OCI-LY1 (cell line): ENCODE results near the gene GULP1.

Experiments used
- H2AFZ ChIP-seq: fragments of 200-600 bp; sonication (generic), shearing (Covaris generic); 2 replicates; pipeline ENCODE4 v1.6.0; 2014; ENCODE audit warnings: antibody characterized with exemption, mild to moderate bottlenecking, low read length
- H3F3A ChIP-seq: fragments of 200-600 bp; sonication (generic), shearing (Covaris generic); 2 replicates; pipeline ENCODE4 v1.6.0; 2014; ENCODE audit warnings: mild to moderate bottlenecking, antibody characterized with exemption, low read length, moderate library complexity; ENCODE audit not compliant: insufficient read depth
- H3K27ac ChIP-seq: fragments of 200-600 bp; sonication (generic); 2 replicates; pipeline ENCODE4 v1.5.1; 2014; ENCODE audit warnings: low read length, mixed run types, mild to moderate bottlenecking, low read depth; ENCODE audit not compliant: poor library complexity, severe bottlenecking
- H3K27me3 ChIP-seq: fragments of 200-600 bp; sonication (generic); 2 replicates; pipeline ENCODE4 v1.6.0; 2014; ENCODE audit warnings: antibody characterized with exemption, mild to moderate bottlenecking, low read length, moderate library complexity; ENCODE audit not compliant: insufficient read depth
- H3K36me3 ChIP-seq: fragments of 200-600 bp; sonication (generic); 2 replicates; pipeline ENCODE4 v1.6.1; 2014; ENCODE audit warnings: mild to moderate bottlenecking, antibody characterized with exemption, low read length, moderate library complexity, mixed read lengths; ENCODE audit not compliant: insufficient read depth
- H3K4me1 ChIP-seq: fragments of 200-600 bp; sonication (generic); 2 replicates; pipeline ENCODE4 v1.5.1; 2014; ENCODE audit warnings: mild to moderate bottlenecking, low read length, moderate library complexity; ENCODE audit not compliant: insufficient read depth, severe bottlenecking
- H3K4me2 ChIP-seq: fragments of 200-600 bp; sonication (generic), shearing (Covaris generic); 2 replicates; pipeline ENCODE4 v1.6.1; 2014; ENCODE audit warnings: low read length
- H3K4me3 ChIP-seq: fragments of 200-600 bp; sonication (generic); 2 replicates; pipeline ENCODE4 v1.5.1; 2014; ENCODE audit warnings: low read length, low read depth, mild to moderate bottlenecking, mixed read lengths; ENCODE audit not compliant: poor library complexity, severe bottlenecking
- H3K79me2 ChIP-seq: fragments of 200-600 bp; shearing (Covaris generic); 2 replicates; pipeline ENCODE4 v1.6.1; 2016; ENCODE audit warnings: mixed run types, low read length, mixed read lengths; ENCODE audit not compliant: insufficient read depth
- H3K9ac ChIP-seq: fragments of 200-600 bp; sonication (generic), shearing (Covaris generic); 2 replicates; pipeline ENCODE4 v1.6.1; 2014; ENCODE audit warnings: mild to moderate bottlenecking, low read length, mixed read lengths
- H3K9me2 ChIP-seq: fragments of 200-600 bp; sonication (generic), shearing (Covaris generic); 2 replicates; pipeline ENCODE4 v1.6.1; 2014; ENCODE audit warnings: low read depth, mild to moderate bottlenecking, low read length, mixed read lengths
- H3K9me3 ChIP-seq: fragments of 200-600 bp; shearing (Covaris generic); 2 replicates; pipeline ENCODE4 v1.6.1; 2014; ENCODE audit warnings: low read length, mixed read lengths
- H4K20me1 ChIP-seq: fragments of 200-600 bp; sonication (generic), shearing (Covaris generic); 2 replicates; pipeline ENCODE4 v1.6.0; 2016; ENCODE audit warnings: mild to moderate bottlenecking, low read length; ENCODE audit not compliant: insufficient read depth
- CTCF ChIP-seq: fragments of 200-600 bp; sonication (generic), shearing (Covaris generic); IDR thresholded peaks from 2 replicates; pipeline ENCODE4 v1.5.1; 2017; ENCODE audit warnings: mild to moderate bottlenecking, antibody characterized with exemption, low read length, moderate library complexity, mixed read lengths
- EZH2 ChIP-seq: fragments of 200-600 bp; sonication (generic), shearing (Covaris generic); IDR thresholded peaks from 2 replicates; pipeline ENCODE4 v1.8.0; 2017; ENCODE audit warnings: borderline replicate concordance, mixed run types, mild to moderate bottlenecking, antibody characterized with exemption, low read length, moderate library complexity, mixed read lengths

GULP1 gene

GRCh38 chr2:188269004-188269403 lies 22.7 kb upstream of the GULP1 start:
- H3K79me2 ChIP-seq: no peaks in the 10 kb centered on the region
- no peak overlapping the region for H3K27ac ChIP-seq
- no peak overlapping the region for H3K9ac ChIP-seq

GRCh38 chr2:188272121-188272520 lies 19.6 kb upstream of the GULP1 start:
- no peak overlapping the region for H3K9ac ChIP-seq
- no peaks in the 10 kb centered on the region for H3K4me1 ChIP-seq
- H4K20me1 ChIP-seq: no peaks in the 10 kb centered on the region
- H3K27ac ChIP-seq: no peak overlapping the region
- H3K79me2 ChIP-seq: no peaks in the 10 kb centered on the region
- H3K9me3 ChIP-seq: peaks cover 2% of the 10 kb centered on the region; the same call in 1 of the 2 replicates
- H2AFZ ChIP-seq: no peak overlapping the region
- no peak overlapping the region for H3K4me3 ChIP-seq
- no peaks in the 10 kb centered on the region for H3F3A ChIP-seq
- no peak overlapping the region for H3K4me2 ChIP-seq
- H3K36me3 ChIP-seq: no peaks in the 10 kb centered on the region
- H3K9me2 ChIP-seq: no peaks in the 10 kb centered on the region
- H3K27me3 ChIP-seq: no peaks in the 10 kb centered on the region
- TF ChIP-seq CTCF (no peak), EZH2 (no peak)

More at GRCh38 chr2:188269004-188269403, 22.7 kb upstream of the GULP1 start:
- no peak overlapping the region for H3K4me3 ChIP-seq
- H3K4me2 ChIP-seq: no peak overlapping the region
- H2AFZ ChIP-seq: no peak overlapping the region
- H4K20me1 ChIP-seq: no peaks in the 10 kb centered on the region
- H3K27me3 ChIP-seq: no peaks in the 10 kb centered on the region
- no peaks in the 10 kb centered on the region for H3F3A ChIP-seq
- TF ChIP-seq CTCF (no peak), EZH2 (no peak)
- H3K36me3 ChIP-seq: no peaks in the 10 kb centered on the region
- no peaks in the 10 kb centered on the region for H3K4me1 ChIP-seq
- no peaks in the 10 kb centered on the region for H3K9me2 ChIP-seq
- H3K9me3 ChIP-seq: peaks cover 2% of the 10 kb centered on the region; the same call in 1 of the 2 replicates

- no peaks in the 10 kb centered on the region for H4K20me1 ChIP-seq
- H3K9me3 ChIP-seq: peaks cover 2% of the 10 kb centered on the region; the same call in 1 of the 2 replicates
- H3K4me1 ChIP-seq: no peaks in the 10 kb centered on the region
- TF ChIP-seq CTCF: no peak
- TF ChIP-seq EZH2: no peak
- no peak overlapping the region for H3K4me3 ChIP-seq
- no peak overlapping the region for H2AFZ ChIP-seq
- no peaks in the 10 kb centered on the region for H3K27me3 ChIP-seq
- no peaks in the 10 kb centered on the region for H3K79me2 ChIP-seq
- no peak overlapping the region for H3K9ac ChIP-seq
- no peaks in the 10 kb centered on the region for H3F3A ChIP-seq
- H3K36me3 ChIP-seq: no peaks in the 10 kb centered on the region
- no peak overlapping the region for H3K4me2 ChIP-seq
- H3K27ac ChIP-seq: no peak overlapping the region
- no peaks in the 10 kb centered on the region for H3K9me2 ChIP-seq
These were observed 17.4 kb upstream of the GULP1 start for GRCh38 chr2:188274274-188274673.
